ENCODE measurements around the gene CEACAM6.

DNA sequence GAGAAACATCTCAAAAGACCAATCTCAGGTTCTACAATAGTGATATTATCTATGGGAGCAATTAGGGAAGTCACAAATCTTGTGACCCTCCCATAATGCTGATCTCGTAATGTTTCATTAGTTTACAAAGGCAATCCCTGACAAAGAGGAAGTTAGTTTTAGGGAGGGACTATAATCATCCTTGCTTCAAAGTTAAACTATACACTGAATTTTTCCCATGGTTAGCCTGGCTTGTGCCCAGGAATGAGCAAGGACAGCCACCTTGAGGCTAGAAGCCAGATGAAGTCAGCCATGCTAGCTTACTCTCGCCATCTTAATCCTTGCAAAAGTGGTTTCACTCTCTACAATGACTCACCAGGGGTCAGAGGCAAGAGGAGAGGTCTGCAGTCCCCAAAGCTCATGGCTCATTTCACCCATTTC is 46.5 kb downstream of the CEACAM6 start:
- TF ChIP-seq CTCF (IDR thresholded peaks at IDR 0.05) (no peak), POLR2A (IDR thresholded peaks at IDR 0.05; ENCODE audit: low read depth) (no peak), POLR2AphosphoS5 (IDR thresholded peaks at IDR 0.05) (no peak), EP300 (IDR thresholded peaks at IDR 0.05) (no peak)
